Upper lobe of left lung (tissue), 4 donors: Measurements from ENCODE around the gene TBX15.

Experiments
- CTCF ChIP-seq, 6 experiments: fragments of 450-650 bp in 4 of 6; fragments of 200-600 bp in 2 of 6; sonication (generic) in 2 of 6; IDR thresholded peaks; one replicate each; pipeline ENCODE4 v1.5.1; 2016 to 2019; ENCODE audit warnings: antibody characterized with exemption in 6 of 6
- EP300 ChIP-seq, 4 donors: sonication (generic); formaldehyde crosslinking; IDR thresholded peaks; one replicate each; pipeline ENCODE4 v1.5.1; 2017; ENCODE audit warnings: antibody characterized with exemption in 4 of 4, control low read depth in 2 of 4
- POLR2A ChIP-seq, 4 donors: fragments of 450-650 bp; IDR thresholded peaks; one replicate each; pipeline ENCODE4 v1.5.1; 2016 to 2017; ENCODE audit warnings: antibody characterized with exemption in 4 of 4, mild to moderate bottlenecking in 2 of 4
- POLR2AphosphoS5 ChIP-seq, 2 donors: sonication (generic); formaldehyde crosslinking; IDR thresholded peaks; one replicate each; pipeline ENCODE4 v1.5.1; 2017; ENCODE audit warnings: antibody characterized with exemption in 2 of 2

- TF ChIP-seq POLR2A (IDR thresholded peaks at IDR 0.05), result no peak
- no peak for TF ChIP-seq CTCF (IDR thresholded peaks at IDR 0.05)
- TF ChIP-seq EP300 (IDR thresholded peaks at IDR 0.05), result no peak
- no peak for TF ChIP-seq POLR2AphosphoS5 (IDR thresholded peaks at IDR 0.05)
Measured at GRCh38 chr1:118878661-118879060, 109.5 kb downstream of the TBX15 start.
